NCI-H1092 (cell line): Measurements from ENCODE around the gene S100A13.
"Not testable (repeated sequence)": the region's sequence is repeated elsewhere in the genome, so short reads cannot be mapped to it uniquely, and the experiment has no call there.

Experiments
- DNase-seq: peaks from one replicate; lab custom pipeline; 2025; lab: John Stamatoyannopoulos, UW

Gene S100A13

DNA sequence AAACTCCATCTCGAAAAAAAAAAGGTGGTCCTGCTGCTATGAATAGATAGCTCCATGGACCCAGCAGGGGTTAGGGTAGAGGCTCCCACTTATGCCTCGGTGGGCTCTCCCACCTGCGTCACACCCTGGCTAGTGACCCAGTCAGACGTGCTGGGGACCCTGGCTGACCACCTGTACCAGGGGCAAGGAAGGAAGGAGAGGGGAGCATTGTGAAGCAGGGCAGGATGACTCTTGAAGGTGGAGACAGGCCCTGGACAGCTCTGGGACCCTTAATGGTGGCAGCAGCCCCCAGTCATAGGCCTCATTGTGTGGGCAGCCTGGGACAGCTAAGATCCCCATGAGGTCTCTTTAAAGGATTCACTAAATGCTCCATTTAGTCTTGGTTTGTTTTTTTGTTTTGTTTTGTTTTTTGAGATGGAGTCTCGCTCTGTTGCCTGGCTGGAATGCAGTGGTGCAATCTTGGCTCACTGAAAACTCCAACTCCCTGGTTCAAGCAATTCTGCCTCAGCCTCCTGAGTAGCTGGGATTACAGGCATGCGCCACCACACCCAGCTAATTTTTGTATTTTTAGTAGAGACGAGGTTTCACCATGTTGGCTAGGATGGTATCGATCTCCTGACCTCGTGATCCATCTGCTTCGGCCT lies 20.8 kb upstream of the S100A13 start:
- no peak for DNase-seq

DNA sequence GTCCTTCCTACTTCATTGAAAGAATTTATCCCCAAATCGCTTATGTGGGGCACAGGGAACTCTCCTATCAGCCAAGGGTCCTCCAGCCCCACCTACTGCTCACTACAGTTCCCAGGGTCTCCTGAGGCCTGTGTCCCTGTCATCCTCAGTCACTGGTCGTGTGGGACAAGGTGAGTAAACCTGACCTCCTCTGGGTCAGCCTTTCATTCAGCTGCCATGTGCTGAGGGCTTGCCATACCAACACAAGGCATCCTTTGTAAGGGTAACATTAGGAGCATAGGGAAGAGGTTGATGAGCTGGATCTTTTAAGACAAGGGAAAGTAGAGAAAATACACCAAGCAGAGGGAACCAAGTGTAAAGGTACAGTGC lies 20.0 kb upstream of the S100A13 start:
- no peak for DNase-seq

DNA sequence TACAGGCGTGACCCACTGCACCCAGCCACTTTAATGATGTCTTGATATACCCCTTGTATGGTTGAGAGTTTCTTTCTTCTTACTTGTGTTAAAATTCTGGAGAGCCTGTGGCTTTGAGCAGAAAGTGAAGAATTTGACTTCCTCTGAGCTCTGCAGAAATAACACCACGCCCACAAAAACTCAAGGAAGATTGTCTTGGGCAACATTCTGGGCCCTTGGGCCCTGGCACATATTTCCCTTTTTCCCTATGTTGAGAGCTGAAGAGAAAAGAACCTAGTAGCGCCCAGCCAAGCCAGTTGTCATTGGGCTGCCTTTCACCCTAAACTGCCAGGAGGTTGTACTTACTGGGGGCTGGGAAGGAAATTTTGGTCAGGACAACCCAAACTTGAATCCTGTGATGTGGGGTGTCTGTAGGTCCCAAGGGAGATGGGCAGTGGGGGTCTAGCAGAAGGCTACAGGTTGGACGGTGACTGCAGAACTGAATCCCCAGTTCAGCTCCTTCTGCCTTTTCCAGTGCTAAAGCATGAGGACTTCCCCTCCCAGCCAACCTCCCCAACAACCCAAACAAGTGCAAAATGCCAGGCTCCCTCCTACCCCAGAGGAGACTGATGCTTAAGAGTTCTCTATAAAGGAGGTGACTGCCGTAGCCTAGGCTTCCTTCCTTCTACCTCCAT lies 19.5 kb upstream of the S100A13 start:
- no peak for DNase-seq

GRCh38 chr1:153643816-153644215 lies 16.5 kb upstream of the S100A13 start:
- no peak for DNase-seq

GRCh38 chr1:153643100-153643499 lies 15.8 kb upstream of the S100A13 start:
- DNase-seq = no peak

- DNase-seq = no peak
These were observed 14.9 kb upstream of the S100A13 start for GRCh38 chr1:153642161-153642560.

- no peak for DNase-seq
These were observed 13.6 kb upstream of the S100A13 start for GRCh38 chr1:153640861-153641260.

DNA sequence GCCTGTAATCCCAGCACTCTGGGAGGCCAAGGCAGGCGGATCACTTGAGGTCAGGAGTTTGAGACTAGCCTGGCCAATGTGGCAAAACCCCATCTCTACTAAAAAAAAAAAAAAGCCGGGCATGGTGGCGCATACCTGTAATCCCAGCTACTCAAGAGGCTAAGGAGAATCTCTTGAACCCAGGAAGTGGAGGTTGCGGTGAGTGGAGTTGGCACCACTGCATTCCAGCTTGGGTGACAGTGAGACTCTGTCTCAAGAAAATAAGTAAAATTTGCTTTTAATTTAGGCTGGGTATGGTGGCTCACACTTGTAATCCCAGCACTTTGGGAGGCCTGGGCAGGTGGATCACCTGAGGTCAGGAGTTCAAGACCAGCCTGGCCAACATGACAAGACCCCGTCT lies 12.9 kb upstream of the S100A13 start:
- not testable (repeated sequence) for DNase-seq

- DNase-seq = no peak
These were observed 12.0 kb upstream of the S100A13 start for GRCh38 chr1:153639280-153639679.

GRCh38 chr1:153638261-153638660 lies 11.0 kb upstream of the S100A13 start:
- no peak for DNase-seq

DNA sequence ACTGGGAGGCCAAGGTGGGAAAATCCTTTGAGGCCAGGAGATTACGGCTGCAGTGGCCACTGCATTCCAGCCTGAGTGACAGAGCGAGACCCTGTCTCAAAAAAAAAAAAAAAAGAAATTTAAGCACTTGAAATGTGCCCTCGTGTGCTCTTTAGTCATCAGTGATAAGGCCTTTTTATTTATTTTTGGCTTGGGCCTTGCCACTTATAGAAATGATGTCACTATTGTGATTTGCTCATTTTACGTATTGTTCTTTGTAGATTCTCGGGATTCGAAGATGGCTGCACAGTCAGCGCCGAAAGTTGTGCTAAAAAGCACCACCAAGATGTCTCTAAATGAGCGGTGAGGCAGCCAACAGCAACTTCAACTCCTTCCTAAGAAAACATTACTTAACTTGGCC lies 9.0 kb upstream of the S100A13 start:
- DNase-seq = no peak

- no peak for DNase-seq
These were observed 8.6 kb upstream of the S100A13 start for GRCh38 chr1:153635872-153636271.

GRCh38 chr1:153633754-153634665 lies 6.7 kb upstream of the S100A13 start, which contains the start of gene CHTOP:
TSS of gene CHTOP (plus strand) at chr1:153634066. CDS start at chr1:153636589, 2,523 bp downstream.
- peak; percentile 99 for DNase-seq

GRCh38 chr1:153633161-153633753 lies 6.0 kb upstream of the S100A13 start:
- no peak for DNase-seq

GRCh38 chr1:153631047-153632022 lies 4.0 kb upstream of the S100A13 start:
- DNase-seq = no peak

- no peak for DNase-seq
These were observed 3.1 kb upstream of the S100A13 start for GRCh38 chr1:153630384-153630783.

DNA sequence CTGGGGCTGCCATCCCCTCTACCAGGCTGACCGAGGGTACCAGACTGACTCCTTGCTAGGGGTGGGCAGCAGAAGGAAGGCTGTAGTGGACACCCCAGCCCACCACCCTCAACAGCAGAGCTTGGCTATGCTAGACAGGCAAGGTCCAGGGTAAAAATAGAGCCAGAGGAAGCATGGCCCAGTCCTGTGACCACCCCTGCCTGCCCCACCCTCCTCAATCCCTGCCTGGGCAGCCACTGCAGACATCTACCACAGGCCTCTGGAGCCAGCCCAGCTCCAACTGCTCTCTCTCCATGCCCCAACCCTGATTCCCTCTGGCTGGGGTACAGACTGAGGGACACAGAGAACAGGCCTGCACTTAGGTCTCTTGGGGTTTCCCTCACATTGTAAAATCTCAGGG lies 2.7 kb upstream of the S100A13 start:
- no peak for DNase-seq

- DNase-seq = no peak
These were observed 2.0 kb upstream of the S100A13 start for GRCh38 chr1:153629343-153629665.

DNA sequence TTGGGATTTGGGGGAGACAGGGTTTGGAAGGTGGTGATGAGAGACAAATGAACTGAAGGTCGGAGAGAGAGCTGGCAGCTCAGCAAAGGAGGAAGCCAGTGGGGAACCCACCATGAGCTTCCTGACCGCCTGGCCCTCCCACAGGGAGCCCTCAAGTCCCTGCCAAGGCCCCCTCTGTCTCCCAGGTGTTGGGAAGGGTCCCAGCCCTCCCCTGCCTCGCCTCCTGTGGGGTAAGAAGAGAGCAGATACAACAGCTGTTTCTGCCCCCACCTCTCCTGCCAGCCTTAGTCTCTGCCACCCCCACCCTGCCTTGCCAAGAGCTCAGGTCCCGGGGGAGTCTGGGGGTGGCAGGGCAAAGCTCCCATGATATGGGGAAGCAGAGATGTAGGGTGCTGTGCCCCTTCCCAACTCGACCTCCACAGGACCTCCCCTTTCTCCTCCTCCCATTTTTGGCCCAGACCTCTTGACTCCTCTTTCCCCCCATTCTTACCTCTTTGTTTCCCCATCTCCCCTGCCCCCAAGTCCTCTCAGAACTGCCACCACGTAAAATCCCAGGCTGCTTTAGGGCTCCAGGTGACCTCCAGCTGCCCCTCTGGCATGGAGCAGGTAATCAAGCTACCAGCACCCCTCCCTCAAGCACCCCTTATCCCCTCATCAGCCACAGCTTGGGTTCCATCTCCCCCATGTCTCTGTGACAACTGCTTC lies 1.5 kb upstream of the S100A13 start:
- DNase-seq = no peak

DNA sequence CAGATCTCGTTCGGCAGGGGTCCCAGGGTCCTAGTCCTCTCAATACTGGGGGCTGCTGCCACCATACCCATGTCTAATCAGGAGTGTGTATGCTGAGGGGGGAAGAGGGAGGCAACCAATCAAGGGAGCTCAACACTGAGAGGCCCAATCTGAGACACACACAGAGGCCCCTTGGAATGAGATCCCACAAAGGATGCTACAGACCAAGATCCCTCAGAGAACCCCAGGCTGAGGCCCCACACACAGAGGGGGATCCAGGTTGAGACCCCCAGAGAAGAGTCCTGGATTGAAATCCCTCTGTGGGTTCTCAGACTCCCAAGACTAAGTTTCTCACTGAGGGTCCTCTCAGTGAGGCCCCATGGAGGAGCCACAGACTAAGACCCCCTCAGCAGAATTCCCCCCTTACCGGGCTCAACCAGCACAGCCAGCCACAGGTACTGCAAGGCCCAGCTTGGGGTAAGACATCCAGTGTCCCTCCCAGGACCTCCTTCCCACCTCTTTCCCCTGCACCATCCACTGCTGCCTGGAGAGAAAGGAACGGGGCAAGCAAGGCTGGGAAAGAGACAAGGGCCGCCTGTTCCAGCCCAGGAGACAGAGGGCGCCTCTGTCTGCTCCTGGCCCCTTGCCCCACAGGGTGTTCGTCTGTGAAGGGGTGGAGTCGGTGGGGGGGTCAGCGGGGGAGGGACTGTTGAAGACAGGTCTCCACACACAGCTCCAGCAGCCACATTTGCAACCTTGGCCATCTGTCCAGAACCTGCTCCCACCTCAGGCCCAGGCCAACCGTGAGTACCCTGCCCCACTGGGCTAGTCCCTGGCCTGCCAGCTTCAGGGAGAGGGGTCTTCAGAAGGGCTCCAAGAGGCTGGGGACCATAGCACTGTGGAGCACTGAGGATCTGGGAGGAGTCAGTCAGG lies 666 bp upstream of the S100A13 start, which contains the start of gene S100A1:
TSS of gene S100A1 (plus strand) at position 720 of the 912 bp plus-strand sequence. CDS start 2,088 bp downstream, outside the sequence.
- DNase-seq = no peak
